ENCODE measurements around the gene FREM2. TPM values are rescaled to one million over a fixed set of nuclear protein-coding genes. Genes with fewer than 3 reads are reported as not detected.

Gene FREM2
- total RNA-seq, 1 experiment from 2014 or later, result not detected

- H3K27me3 ChIP-seq, result no peaks in the 10 kb centered on the region; the same call in 1 of the 2 replicates
- H3K4me3 ChIP-seq, result no peak overlapping the region
- H3K9me3 ChIP-seq, result no peaks in the 10 kb centered on the region; the same call in 1 of the 2 replicates
- DNase-seq, result no peak
- H3K36me3 ChIP-seq, result no peaks in the 10 kb centered on the region
These were observed 94.7 kb downstream of the FREM2 start for GRCh38 chr13:38781539-38781938.

GRCh38 chr13:38784036-38784880 is 97.4 kb downstream of the FREM2 start:
- Histone ChIP-seq H3K27me3 (no peaks in the 10 kb centered on the region; the same call in 1 of the 2 replicates), H3K36me3 (no peaks in the 10 kb centered on the region), H3K9me3 (no peaks in the 10 kb centered on the region), H3K4me3 (no peak overlapping the region)
- DNase-seq, result no peak

GRCh38 chr13:38785042-38785441 is 98.2 kb downstream of the FREM2 start:
- Histone ChIP-seq H3K27me3 (no peaks in the 10 kb centered on the region; the same call in 1 of the 2 replicates), H3K4me3 (no peak overlapping the region), H3K36me3 (no peaks in the 10 kb centered on the region), H3K9me3 (no peaks in the 10 kb centered on the region)
- no peak for DNase-seq

GRCh38 chr13:38785490-38785889 is 98.6 kb downstream of the FREM2 start:
- Histone ChIP-seq H3K27me3 (no peaks in the 10 kb centered on the region; the same call in 1 of the 2 replicates), H3K36me3 (no peaks in the 10 kb centered on the region), H3K9me3 (no peaks in the 10 kb centered on the region), H3K4me3 (no peak overlapping the region)
- no peak for DNase-seq

GRCh38 chr13:38787550-38787949 is 100.7 kb downstream of the FREM2 start:
- no peak for DNase-seq
- Histone ChIP-seq H3K27me3 (no peaks in the 10 kb centered on the region; the same call in 1 of the 2 replicates), H3K9me3 (no peaks in the 10 kb centered on the region), H3K4me3 (no peak overlapping the region), H3K36me3 (no peaks in the 10 kb centered on the region)

- DNase-seq, result no peak
- H3K9me3 ChIP-seq, result peaks cover 6% of the 10 kb centered on the region; the same call in 1 of the 2 replicates
- no peak overlapping the region for H3K4me3 ChIP-seq
- H3K27me3 ChIP-seq, result peaks cover 7% of the 10 kb centered on the region
- H3K36me3 ChIP-seq, result no peaks in the 10 kb centered on the region
These were observed 110.0 kb downstream of the FREM2 start for GRCh38 chr13:38796890-38797289.

- no peak for DNase-seq
- H3K4me3 ChIP-seq, result no peak overlapping the region
- peaks cover 6% of the 10 kb centered on the region; the same call in 1 of the 2 replicates for H3K9me3 ChIP-seq
- H3K36me3 ChIP-seq, result no peaks in the 10 kb centered on the region
- H3K27me3 ChIP-seq, result peaks cover 2% of the 10 kb centered on the region; the same call in 1 of the 2 replicates
These were observed 116.7 kb downstream of the FREM2 start for GRCh38 chr13:38803531-38803930.

GRCh38 chr13:38804061-38804460 is 117.2 kb downstream of the FREM2 start:
- Histone ChIP-seq H3K36me3 (no peaks in the 10 kb centered on the region), H3K9me3 (peaks cover 6% of the 10 kb centered on the region; the same call in 1 of the 2 replicates), H3K4me3 (no peak overlapping the region), H3K27me3 (no peaks in the 10 kb centered on the region; the same call in 1 of the 2 replicates)
- no peak for DNase-seq

GRCh38 chr13:38804536-38804935 is 117.7 kb downstream of the FREM2 start:
- no peak overlapping the region for H3K4me3 ChIP-seq
- DNase-seq, result peak; percentile 27
- peaks cover 6% of the 10 kb centered on the region; the same call in 1 of the 2 replicates for H3K9me3 ChIP-seq
- no peaks in the 10 kb centered on the region for H3K27me3 ChIP-seq
- H3K36me3 ChIP-seq, result no peaks in the 10 kb centered on the region

GRCh38 chr13:38814331-38814730 is 127.5 kb downstream of the FREM2 start:
- no peaks in the 10 kb centered on the region for H3K9me3 ChIP-seq
- H3K27me3 ChIP-seq, result peaks cover 2% of the 10 kb centered on the region; the same call in 1 of the 2 replicates
- H3K4me3 ChIP-seq, result no peak overlapping the region
- DNase-seq, result no peak
- no peaks in the 10 kb centered on the region for H3K36me3 ChIP-seq

GRCh38 chr13:38819053-38819452 is 132.2 kb downstream of the FREM2 start:
- no peak for DNase-seq
- no peaks in the 10 kb centered on the region for H3K36me3 ChIP-seq

GRCh38 chr13:38819596-38819995 is 132.7 kb downstream of the FREM2 start:
- Histone ChIP-seq H3K36me3 (no peaks in the 10 kb centered on the region), H3K9me3 (no peaks in the 10 kb centered on the region), H3K27me3 (peaks cover 2% of the 10 kb centered on the region; the same call in 1 of the 2 replicates), H3K4me3 (no peak overlapping the region)
- DNase-seq, result no peak

More at GRCh38 chr13:38819053-38819452, 132.2 kb downstream of the FREM2 start:
- Histone ChIP-seq H3K9me3 (no peaks in the 10 kb centered on the region), H3K4me3 (no peak overlapping the region), H3K27me3 (peaks cover 2% of the 10 kb centered on the region; the same call in 1 of the 2 replicates)

- DNase-seq, result no peak
- Histone ChIP-seq H3K4me3 (no peak overlapping the region), H3K9me3 (no peaks in the 10 kb centered on the region), H3K27me3 (no peaks in the 10 kb centered on the region; the same call in 1 of the 2 replicates), H3K36me3 (no peaks in the 10 kb centered on the region)
These were observed 135.1 kb downstream of the FREM2 start for GRCh38 chr13:38821770-38822551.

GRCh38 chr13:38824342-38824741 is 137.5 kb downstream of the FREM2 start:
- no peak overlapping the region for H3K4me3 ChIP-seq
- no peaks in the 10 kb centered on the region for H3K36me3 ChIP-seq
- peak; percentile 3 for DNase-seq
- H3K27me3 ChIP-seq, result no peaks in the 10 kb centered on the region
- H3K9me3 ChIP-seq, result no peaks in the 10 kb centered on the region

- no peak for DNase-seq
- no peaks in the 10 kb centered on the region for H3K36me3 ChIP-seq
- H3K4me3 ChIP-seq, result no peak overlapping the region
- H3K9me3 ChIP-seq, result no peaks in the 10 kb centered on the region
- no peaks in the 10 kb centered on the region for H3K27me3 ChIP-seq
These were observed 139.4 kb downstream of the FREM2 start for GRCh38 chr13:38826182-38826813.

GRCh38 chr13:38830442-38831045 is 143.7 kb downstream of the FREM2 start:
- Histone ChIP-seq H3K27me3 (no peaks in the 10 kb centered on the region), H3K4me3 (no peak overlapping the region), H3K36me3 (no peaks in the 10 kb centered on the region), H3K9me3 (no peaks in the 10 kb centered on the region)
- DNase-seq, result no peak
